ENCODE measurements around the gene CD300LB.
"Not testable (repeated sequence)": the region's sequence is repeated elsewhere in the genome, so short reads cannot be mapped to it uniquely, and the experiment has no call there.

Gene CD300LB

GRCh38 chr17:74531231-74531761, at the start of gene CD300LB:
Gene CD300LB, minus strand, starts transcription at chr17:74531475. Its CDS starts 125 bp downstream, at chr17:74531350.
- DNase-seq: no peak

GRCh38 chr17:74579900-74580299, 48.6 kb upstream of the CD300LB start:
- DNase-seq: no peak

GRCh38 chr17:74578979-74579378, 47.7 kb upstream of the CD300LB start:
- no peak for DNase-seq

GRCh38 chr17:74574489-74575142, 43.3 kb upstream of the CD300LB start:
- no peak for DNase-seq

- not testable (repeated sequence) for DNase-seq
Measured at GRCh38 chr17:74573635-74574034, 42.4 kb upstream of the CD300LB start.

GRCh38 chr17:74573169-74573568, 41.9 kb upstream of the CD300LB start:
- no peak for DNase-seq

GRCh38 chr17:74571621-74572270, 40.5 kb upstream of the CD300LB start:
- no peak for DNase-seq

- no peak for DNase-seq
Measured at GRCh38 chr17:74569020-74570003, 38.0 kb upstream of the CD300LB start.

- DNase-seq: no peak
Measured at GRCh38 chr17:74568106-74568873, 37.0 kb upstream of the CD300LB start.

- DNase-seq: no peak
Measured at GRCh38 chr17:74567397-74567796, 36.1 kb upstream of the CD300LB start, which contains the start of gene CD300H. Gene CD300H, minus strand, starts transcription at chr17:74567509.

GRCh38 chr17:74566132-74566753, 35.0 kb upstream of the CD300LB start:
- DNase-seq: peak in 1 of 2 experiments; percentile 47

- no peak for DNase-seq
Measured at GRCh38 chr17:74565126-74565525, 33.9 kb upstream of the CD300LB start.

GRCh38 chr17:74563358-74563757, 32.1 kb upstream of the CD300LB start:
- DNase-seq: no peak

GRCh38 chr17:74561586-74561985, 30.3 kb upstream of the CD300LB start:
- no peak for DNase-seq

GRCh38 chr17:74558882-74559519, 27.7 kb upstream of the CD300LB start:
- DNase-seq: no peak

- not testable (repeated sequence) for DNase-seq
Measured at GRCh38 chr17:74558402-74558801, 27.1 kb upstream of the CD300LB start.

- no peak for DNase-seq
Measured at GRCh38 chr17:74555427-74555940, 24.2 kb upstream of the CD300LB start.

GRCh38 chr17:74554909-74555308, 23.6 kb upstream of the CD300LB start:
- DNase-seq: no peak

GRCh38 chr17:74552037-74552436, 20.8 kb upstream of the CD300LB start:
- no peak for DNase-seq

GRCh38 chr17:74550602-74551001, 19.3 kb upstream of the CD300LB start:
- no peak for DNase-seq

- DNase-seq: no peak
Measured at GRCh38 chr17:74549343-74549742, 18.1 kb upstream of the CD300LB start.
